Measurements from ENCODE around the gene SLC44A3. TPM values are rescaled to one million over a fixed set of nuclear protein-coding genes. Genes with fewer than 3 reads are reported as not detected.

Gene SLC44A3
- total and polyA plus RNA-seq, 10 donors = 0.28 to 4.0 (median 0.95) TPM

- no peak overlapping the region for H3K27ac ChIP-seq
- H3K9me3 ChIP-seq = peaks cover 0 to 9% (median 0%) of the 10 kb centered on the region in 8 donors
- 0 to 95% (median 41%) methylated on average over 1 of the region's 1 CpG for WGBS, 5 donors
- no peak overlapping the region for H3K4me3 ChIP-seq
- peaks cover 3 to 19% (median 12%) of the 10 kb centered on the region in 6 donors for H3K4me1 ChIP-seq
- intact Hi-C loops (cut with DNase I; ENCODE audit: low total_unique reads) = no loop called here
- H3K27me3 ChIP-seq (replicated peaks in 1 of 7) = peaks cover 0 to 22% (median 17%) of the 10 kb centered on the region in 7 donors
- no peak for TF ChIP-seq POLR2AphosphoS5 (IDR thresholded peaks at IDR 0.05)
- TF ChIP-seq CTCF (IDR thresholded peaks at IDR 0.05 in 8 of 11, conservative IDR thresholded peaks at IDR 0.05 in 3 of 11) = no peak
- TF ChIP-seq POLR2A (IDR thresholded peaks at IDR 0.05) = no peak
- DNase-seq = no peak
- no peaks in the 10 kb centered on the region for H3K36me3 ChIP-seq
Measured at GRCh38 chr1:94816030-94816429, 4.1 kb upstream of the SLC44A3 start.

GRCh38 chr1:94817712-94818111, 2.4 kb upstream of the SLC44A3 start:
- no peak for TF ChIP-seq POLR2A (IDR thresholded peaks at IDR 0.05)
- TF ChIP-seq CTCF (IDR thresholded peaks at IDR 0.05 in 8 of 11, conservative IDR thresholded peaks at IDR 0.05 in 3 of 11) = no peak
- TF ChIP-seq POLR2AphosphoS5 (IDR thresholded peaks at IDR 0.05) = no peak
- Histone ChIP-seq H3K36me3 (no peaks in the 10 kb centered on the region), H3K9me3 (peaks cover 0 to 9% (median 0%) of the 10 kb centered on the region in 8 donors), H3K27ac (no peak overlapping the region), H3K4me1 (peaks cover 3 to 19% (median 12%) of the 10 kb centered on the region in 6 donors), H3K27me3 (replicated peaks in 1 of 7) (peaks cover 0 to 34% (median 20%) of the 10 kb centered on the region in 7 donors), H3K4me3 (no peak overlapping the region)
- no peak for DNase-seq
- WGBS, 5 donors = 85 to 92% (median 86%) methylated on average over 2 of the region's 2 CpGs
- intact Hi-C loops (cut with DNase I; ENCODE audit: low total_unique reads) = no loop called here

- H3K9me3 ChIP-seq = peaks cover 0 to 9% (median 0%) of the 10 kb centered on the region in 8 donors
- H3K4me3 ChIP-seq = peak overlapping the region; percentile 14 to 76 (median 45)
- intact Hi-C loops (cut with DNase I; ENCODE audit: low total_unique reads) = no loop called here
- 50 to 60% (median 57%) methylated on average over 14 of the region's 14 CpGs for WGBS, 5 donors
- peak overlapping the region in 2 of 8 donors; percentile 21 to 30 for H3K27ac ChIP-seq
- DNase-seq = no peak
- TF ChIP-seq POLR2AphosphoS5 (IDR thresholded peaks at IDR 0.05) (no peak), CTCF (IDR thresholded peaks at IDR 0.05 in 8 of 11, conservative IDR thresholded peaks at IDR 0.05 in 3 of 11) (no peak), POLR2A (IDR thresholded peaks at IDR 0.05) (no peak)
- peaks cover 0 to 41% (median 20%) of the 10 kb centered on the region in 7 donors for H3K27me3 ChIP-seq (replicated peaks in 1 of 7)
- H3K4me1 ChIP-seq = peaks cover 3 to 19% (median 12%) of the 10 kb centered on the region in 6 donors
- H3K36me3 ChIP-seq = no peaks in the 10 kb centered on the region
Measured at GRCh38 chr1:94819238-94819944, 766 bp upstream of the SLC44A3 start.

- Histone ChIP-seq H3K9me3 (peaks cover 0 to 5% (median 0%) of the 10 kb centered on the region in 8 donors), H3K27me3 (replicated peaks in 1 of 7) (peaks cover 0 to 43% (median 20%) of the 10 kb centered on the region in 7 donors), H3K4me1 (peaks cover 3 to 19% (median 12%) of the 10 kb centered on the region in 6 donors), H3K27ac (no peak overlapping the region), H3K36me3 (no peaks in the 10 kb centered on the region), H3K4me3 (peak overlapping the region in 6 of 8 donors; percentile 42 to 76 (median 46))
- WGBS, 5 donors = 51 to 62% (median 57%) methylated on average over 7 of the region's 7 CpGs
- intact Hi-C loops (cut with DNase I; ENCODE audit: low total_unique reads) = no loop called here
- no peak for TF ChIP-seq POLR2AphosphoS5 (IDR thresholded peaks at IDR 0.05)
- TF ChIP-seq POLR2A (IDR thresholded peaks at IDR 0.05) = no peak
- no peak for TF ChIP-seq CTCF (IDR thresholded peaks at IDR 0.05 in 8 of 11, conservative IDR thresholded peaks at IDR 0.05 in 3 of 11)
- DNase-seq = no peak
Measured at GRCh38 chr1:94820936-94821335, 779 bp downstream of the SLC44A3 start.

Data from spleen (tissue), 11 donors.